WTC11 (cell line): ENCODE measurements around the gene LRRC61.

Source experiments
- NFE2L1 ChIP-seq: sonication (generic); formaldehyde crosslinking; IDR thresholded peaks from 2 replicates; pipeline ENCODE4 v1.8.1; 2023; ENCODE audit warnings: missing genetic modification reagents
- NFYB ChIP-seq: sonication (generic); formaldehyde crosslinking; conservative IDR thresholded peaks from 2 replicates; pipeline ENCODE4 v1.8.0; 2022; ENCODE audit warnings: low read depth, missing genetic modification reagents
- USF1 ChIP-seq: sonication (generic); formaldehyde crosslinking; IDR thresholded peaks from 2 replicates; pipeline ENCODE4 v1.8.0; 2022; ENCODE audit warnings: mild to moderate bottlenecking, missing genetic modification reagents

- TF ChIP-seq NFYB (CRISPR knock-in tag) (no peak), USF1 (CRISPR knock-in tag) (no peak), NFE2L1 (CRISPR knock-in tag) (no peak)
Measured at GRCh38 chr7:150381785-150382122, 58.6 kb downstream of the LRRC61 start.
